Astrocyte (in vitro differentiated cells and primary cell): ENCODE measurements around the gene GREB1L. TPM values are rescaled to one million over a fixed set of nuclear protein-coding genes. Genes with fewer than 3 reads are reported as not detected.
A peak's percentile ranks its signal among the peaks of the same experiment; 100 is the strongest.

ENCODE experiments used
- DNase-seq: peaks from one replicate; pipeline ENCODE4 v3.0.0-alpha.2; 2010; ENCODE audit warnings: low read depth
- FAIRE-seq: peaks from 2 replicates; lab custom pipeline; 2011; peaks lifted over from hg19 to GRCh38; lab: Jason Lieb, UNC
- H2AFZ ChIP-seq: 2 replicates; pipeline ENCODE4 v1.6.0; 2012; ENCODE audit warnings: low read depth, low read length, inconsistent platforms
- H3K27ac ChIP-seq: 2 replicates; pipeline ENCODE4 v1.5.1; 2011; ENCODE audit warnings: low read depth, low read length, inconsistent platforms
- H3K27me3 ChIP-seq: 2 replicates; pipeline ENCODE4 v1.6.0; 2011; ENCODE audit warnings: low read length, inconsistent platforms; ENCODE audit not compliant: insufficient read depth
- H3K36me3 ChIP-seq: 2 replicates; pipeline ENCODE4 v1.5.1; 2011; ENCODE audit warnings: low read length, inconsistent platforms; ENCODE audit not compliant: insufficient read depth
- H3K4me1 ChIP-seq: 2 replicates; pipeline ENCODE4 v1.5.1; 2011; ENCODE audit warnings: low read length, inconsistent platforms; ENCODE audit not compliant: insufficient read depth
- H3K4me2 ChIP-seq: 2 replicates; pipeline ENCODE4 v1.6.0; 2012; ENCODE audit warnings: low read length, inconsistent platforms
- H3K4me3 ChIP-seq: 2 replicates; pipeline ENCODE4 v1.5.1; 2011; ENCODE audit warnings: low read depth, mild to moderate bottlenecking, low read length, inconsistent platforms; ENCODE audit not compliant: insufficient read depth
- H3K79me2 ChIP-seq: 2 replicates; pipeline ENCODE4 v1.6.0; 2012; ENCODE audit warnings: mild to moderate bottlenecking, low read length, inconsistent platforms; ENCODE audit not compliant: insufficient read depth
- H3K9ac ChIP-seq: 2 replicates; pipeline ENCODE4 v1.6.0; 2012; ENCODE audit warnings: mild to moderate bottlenecking, low read length, inconsistent platforms
- H3K9me3 ChIP-seq: 2 replicates; pipeline ENCODE4 v1.5.1; 2012; ENCODE audit warnings: low read depth, mild to moderate bottlenecking, low read length, inconsistent platforms; ENCODE audit not compliant: insufficient read depth
- H4K20me1 ChIP-seq: 2 replicates; pipeline ENCODE4 v1.6.0; 2012; ENCODE audit warnings: low read length, inconsistent platforms; ENCODE audit not compliant: insufficient read depth
- H3K27ac Mint-ChIP-seq: one replicate; pipeline ENCODE4 v1.8.0; 2021; ENCODE audit warnings: mild to moderate bottlenecking, mixed read lengths; ENCODE audit not compliant: unreplicated experiment
- H3K27me3 Mint-ChIP-seq: one replicate; pipeline ENCODE4 v1.8.0; 2021; ENCODE audit warnings: low read depth, mixed read lengths; ENCODE audit not compliant: unreplicated experiment
- H3K36me3 Mint-ChIP-seq: one replicate; pipeline ENCODE4 v1.8.0; 2021; ENCODE audit warnings: low read depth, mixed read lengths; ENCODE audit not compliant: unreplicated experiment
- H3K4me1 Mint-ChIP-seq: one replicate; pipeline ENCODE4 v1.8.0; 2021; ENCODE audit warnings: low read depth, mixed read lengths; ENCODE audit not compliant: unreplicated experiment
- H3K4me3 Mint-ChIP-seq: one replicate; pipeline ENCODE4 v1.8.0; 2021; ENCODE audit warnings: mild to moderate bottlenecking, moderate library complexity, mixed read lengths; ENCODE audit not compliant: unreplicated experiment
- H3K9me3 Mint-ChIP-seq: one replicate; pipeline ENCODE4 v1.8.0; 2021; ENCODE audit warnings: mild to moderate bottlenecking, mixed read lengths; ENCODE audit not compliant: unreplicated experiment
- CTCF ChIP-seq: IDR thresholded peaks from 2 replicates; pipeline ENCODE4 v1.5.1; 2011; ENCODE audit warnings: low read depth, mild to moderate bottlenecking, inconsistent platforms, low read length, moderate library complexity; ENCODE audit not compliant: insufficient read depth
- EZH2 ChIP-seq: IDR thresholded peaks from 2 replicates; pipeline ENCODE4 v1.6.1; 2012; ENCODE audit warnings: mild to moderate bottlenecking, low read length, inconsistent platforms; ENCODE audit not compliant: insufficient read depth
- total RNA-seq: library from RNA; stranded (reverse); gene quantifications from 2 replicates; pipeline ENCODE4 v1.2.1, GENCODE V29; 2021

The GREB1L gene
- total RNA-seq, 1 donor from 2014 or later, result 16.2 TPM

GRCh38 chr18:21335927-21336488, 94.0 kb downstream of the GREB1L start:
- Mint-ChIP-seq H3K27ac (no peak overlapping the region), H3K27me3 (no peaks in the 10 kb centered on the region), H3K36me3 (no peaks in the 10 kb centered on the region), H3K4me1 (no peaks in the 10 kb centered on the region), H3K4me3 (no peak overlapping the region), H3K9me3 (no peaks in the 10 kb centered on the region)
- H4K20me1 ChIP-seq, result no peaks in the 10 kb centered on the region
- no peak overlapping the region for H3K9ac ChIP-seq
- H3K36me3 ChIP-seq, result no peaks in the 10 kb centered on the region
- H3K27me3 ChIP-seq, result no peaks in the 10 kb centered on the region
- TF ChIP-seq CTCF, result no peak
- TF ChIP-seq EZH2, result no peak
- H3K79me2 ChIP-seq, result no peaks in the 10 kb centered on the region
- no peaks in the 10 kb centered on the region for H3K4me1 ChIP-seq
- H2AFZ ChIP-seq, result no peak overlapping the region
- no peaks in the 10 kb centered on the region for H3K9me3 ChIP-seq
- H3K4me3 ChIP-seq, result no peak overlapping the region
- no peak overlapping the region for H3K27ac ChIP-seq
- DNase-seq, result peak; percentile 7
- FAIRE-seq, result no peak
- no peak overlapping the region for H3K4me2 ChIP-seq

GRCh38 chr18:21336846-21337245, 94.8 kb downstream of the GREB1L start:
- FAIRE-seq, result no peak
- no peak overlapping the region for H3K4me3 Mint-ChIP-seq
- no peak overlapping the region for H3K4me3 ChIP-seq

More at GRCh38 chr18:21336846-21337245, 94.8 kb downstream of the GREB1L start:
- H3K9me3 ChIP-seq, result no peaks in the 10 kb centered on the region
- no peaks in the 10 kb centered on the region for H3K36me3 ChIP-seq
- no peaks in the 10 kb centered on the region for H3K79me2 ChIP-seq
- H3K9me3 Mint-ChIP-seq, result no peaks in the 10 kb centered on the region
- no peak overlapping the region for H3K27ac ChIP-seq
- no peaks in the 10 kb centered on the region for H3K27me3 ChIP-seq
- no peaks in the 10 kb centered on the region for H4K20me1 ChIP-seq
- H3K4me1 ChIP-seq, result no peaks in the 10 kb centered on the region
- H3K27me3 Mint-ChIP-seq, result no peaks in the 10 kb centered on the region
- H3K4me2 ChIP-seq, result no peak overlapping the region
- H3K27ac Mint-ChIP-seq, result no peak overlapping the region
- DNase-seq, result peak; percentile 55
- no peak for TF ChIP-seq EZH2
- TF ChIP-seq CTCF, result no peak
- no peak overlapping the region for H2AFZ ChIP-seq
- H3K4me1 Mint-ChIP-seq, result no peaks in the 10 kb centered on the region
- H3K36me3 Mint-ChIP-seq, result no peaks in the 10 kb centered on the region
- no peak overlapping the region for H3K9ac ChIP-seq
